Fibroblast of skin of back (primary cell): ENCODE results near the gene PARP15.

Source experiments
- DNase-seq: peaks from one replicate; pipeline ENCODE4 v3.0.0-alpha.2; 2013

PARP15 gene

DNA sequence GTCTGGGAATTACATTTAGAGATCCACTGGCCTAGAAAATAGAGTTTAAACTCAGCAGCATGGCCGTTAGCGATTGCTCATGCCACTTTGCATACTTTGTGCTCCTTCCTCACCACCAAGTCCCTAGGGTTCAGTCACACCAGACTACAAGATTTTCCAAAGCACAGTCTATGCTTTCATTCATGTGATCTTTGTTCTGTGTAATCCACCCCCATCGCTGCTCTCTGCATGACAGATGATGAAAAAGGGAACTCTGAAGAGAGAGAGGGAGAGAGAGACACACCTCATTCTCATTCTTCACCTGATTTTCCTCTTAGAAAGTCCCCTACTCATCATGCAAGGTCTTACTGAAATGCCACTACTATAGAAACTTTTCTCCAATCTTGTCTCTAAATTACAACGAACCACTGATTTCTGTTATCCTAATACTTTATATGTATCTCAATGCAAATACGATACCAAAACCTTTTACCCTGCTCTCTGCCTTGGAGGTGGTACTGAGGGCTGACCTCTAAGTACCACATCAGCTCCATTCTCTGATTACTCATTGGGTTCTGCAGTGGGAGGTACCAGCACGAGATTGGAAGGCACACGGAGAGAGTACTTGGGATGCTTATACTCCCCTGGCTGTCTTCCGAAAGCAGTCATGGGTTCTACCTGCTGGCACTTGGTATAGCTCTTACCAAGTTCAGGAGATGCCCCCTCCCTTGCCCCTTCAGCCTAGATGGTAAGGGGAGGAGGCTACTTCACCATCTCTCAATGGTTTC, 1.1 kb upstream of the PARP15 start:
- DNase-seq = peak; percentile 41

DNA sequence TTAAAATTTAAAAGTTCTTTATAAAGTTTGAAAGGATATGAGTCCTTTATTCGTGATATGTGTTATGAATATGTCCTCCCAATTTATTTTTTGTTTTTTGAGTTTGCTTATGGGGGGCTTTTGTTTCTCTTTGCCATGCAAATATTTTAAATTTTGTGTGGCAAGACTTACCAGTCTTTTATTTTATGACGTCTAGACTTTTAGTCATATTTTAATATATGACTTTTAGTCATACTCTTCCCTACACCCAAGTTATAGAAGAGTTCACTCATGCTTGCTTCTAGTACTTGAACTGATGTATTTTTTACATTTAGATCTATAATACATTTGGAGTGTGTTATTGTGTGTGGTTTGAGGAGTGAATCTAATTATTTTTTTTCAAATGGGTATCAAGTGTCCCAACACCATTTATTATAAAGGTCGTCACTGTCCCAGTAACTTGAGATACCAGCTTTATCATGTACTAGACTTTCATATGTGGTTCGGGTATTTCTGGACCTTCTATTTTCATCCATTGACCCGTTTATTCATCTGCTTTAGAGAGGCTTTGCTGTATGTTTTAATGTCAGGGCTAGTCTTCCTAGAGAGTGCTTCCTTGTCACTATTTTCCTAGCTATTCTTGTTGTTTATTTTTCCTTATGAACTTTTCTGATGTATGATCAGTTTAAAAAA, 755 bp downstream of the PARP15 start:
- no peak for DNase-seq

DNA sequence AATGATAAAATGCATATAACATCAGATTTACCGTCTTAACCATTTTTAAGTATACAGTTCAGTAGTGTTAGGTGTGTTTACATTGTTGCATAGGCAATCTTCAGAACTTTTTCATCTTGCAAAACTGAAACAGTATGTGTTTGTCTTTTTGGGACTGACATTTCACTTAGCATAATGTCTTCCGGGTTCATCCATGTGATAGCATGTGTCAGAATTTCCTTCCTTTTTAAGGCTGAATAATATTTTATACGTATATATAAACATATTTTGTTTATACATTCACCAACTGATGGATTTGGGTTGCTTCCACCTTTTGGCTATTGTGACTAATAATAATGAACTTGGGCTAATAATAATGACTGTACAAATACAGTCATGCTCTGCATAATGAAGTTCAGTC, 3.0 kb downstream of the PARP15 start:
- DNase-seq = no peak

DNA sequence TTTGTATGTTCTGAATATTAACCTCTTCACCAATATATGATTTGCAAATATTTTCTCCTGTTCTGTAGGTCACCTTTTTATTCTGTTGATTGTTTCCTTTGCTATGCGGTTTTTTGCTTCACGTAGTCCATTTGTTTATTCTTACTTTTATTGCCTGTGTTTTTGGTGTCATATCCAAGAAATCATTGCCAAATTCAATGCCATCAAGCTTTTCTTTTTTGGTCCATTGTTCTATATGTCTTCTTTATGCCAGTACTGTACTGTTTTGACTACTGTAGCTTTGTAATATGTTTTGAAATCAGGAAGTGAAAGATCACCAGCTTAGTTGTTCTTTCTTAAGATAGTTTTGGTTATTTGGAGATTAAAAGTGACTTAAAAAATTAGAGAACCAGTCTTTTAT, 4.2 kb downstream of the PARP15 start:
- no peak for DNase-seq

DNA sequence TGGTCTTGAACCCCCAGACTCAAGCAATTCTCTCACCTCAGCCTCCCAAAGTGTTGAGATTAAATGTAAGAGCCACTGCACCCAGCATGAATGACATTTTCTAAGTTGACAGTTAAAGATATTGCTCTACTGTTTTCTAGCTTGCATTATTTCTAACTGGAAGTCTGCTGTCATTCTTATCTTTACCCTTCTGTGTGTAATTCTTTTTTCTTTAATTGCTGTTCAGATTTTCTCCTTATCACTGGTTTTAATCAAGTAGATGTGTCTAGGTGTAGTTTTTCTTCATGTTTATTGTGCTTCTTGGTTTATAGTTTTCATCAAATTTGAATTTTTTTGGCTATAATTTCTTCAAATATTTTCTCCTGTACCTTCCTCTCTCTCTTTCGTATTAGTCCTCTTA, 4.9 kb downstream of the PARP15 start:
- DNase-seq = no peak

DNA sequence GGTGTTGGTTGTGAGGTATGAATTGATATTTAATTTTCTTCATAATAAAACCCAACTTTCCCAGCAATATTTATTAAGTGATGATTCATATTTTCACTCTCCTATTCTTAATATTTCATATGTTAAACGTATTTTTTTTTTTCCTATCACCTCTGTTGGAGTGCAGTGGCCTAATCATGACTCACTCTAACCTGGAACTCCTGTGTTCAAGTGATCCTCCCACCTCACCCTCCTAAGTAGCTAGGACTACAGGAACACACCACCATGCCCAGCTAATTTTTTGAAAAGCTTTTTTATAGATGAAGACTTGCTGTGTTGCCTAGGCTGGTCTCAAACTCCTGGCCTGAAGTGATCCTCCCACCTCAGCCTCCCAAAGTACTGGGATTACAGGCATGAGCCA, 8.6 kb downstream of the PARP15 start:
- no peak for DNase-seq

DNA sequence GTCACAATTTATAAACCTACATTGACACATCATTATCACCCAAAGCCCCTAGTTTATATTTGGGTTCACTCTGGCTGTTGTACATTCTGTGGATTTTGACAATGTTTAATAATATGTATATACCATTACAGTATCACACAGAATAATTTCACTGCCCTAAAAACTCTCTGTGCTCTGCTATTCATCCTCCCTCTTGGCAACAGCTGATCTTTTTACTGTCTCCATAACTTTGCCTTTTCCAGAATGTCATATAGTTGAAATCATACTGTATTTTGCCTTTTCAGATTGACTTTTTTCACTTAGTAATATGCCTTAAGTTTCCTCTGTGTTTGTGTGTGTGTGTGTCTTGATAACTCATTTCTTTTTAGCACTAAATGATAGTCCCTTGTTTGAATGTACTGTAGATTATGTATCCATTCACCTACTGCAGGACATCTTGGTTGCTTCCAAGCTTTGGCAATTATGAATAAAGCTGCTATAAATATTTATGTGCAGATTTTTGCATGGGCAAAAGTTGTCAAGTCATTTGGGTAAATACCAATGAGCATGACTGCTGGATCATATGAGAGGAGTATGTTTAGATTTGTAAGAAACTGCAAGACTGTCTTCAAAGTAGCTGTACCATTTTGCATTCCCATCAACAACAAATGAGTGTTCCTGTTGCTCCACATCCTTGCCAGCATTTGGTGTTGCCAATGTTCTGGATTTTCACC, 9.5 kb downstream of the PARP15 start:
- no peak for DNase-seq

DNA sequence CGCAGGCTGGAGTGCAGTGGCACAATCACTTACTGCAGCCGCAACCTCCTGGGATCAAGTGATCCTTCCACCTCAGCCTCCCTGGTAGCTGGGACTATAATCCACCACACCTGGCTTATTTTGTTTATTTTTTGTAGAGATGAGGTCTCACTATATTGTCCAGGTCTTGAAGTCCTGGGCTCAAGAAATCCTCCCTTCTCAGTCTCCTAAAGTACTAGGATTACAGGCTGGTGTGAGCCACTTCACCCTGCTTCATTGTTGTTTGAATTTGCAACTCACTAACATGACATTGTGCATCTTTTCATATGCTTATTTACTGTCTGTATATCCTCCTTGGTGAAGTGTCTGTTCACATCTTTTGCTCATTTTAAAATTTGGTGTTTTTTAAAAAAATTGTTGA, 10.1 kb downstream of the PARP15 start:
- no peak for DNase-seq

DNA sequence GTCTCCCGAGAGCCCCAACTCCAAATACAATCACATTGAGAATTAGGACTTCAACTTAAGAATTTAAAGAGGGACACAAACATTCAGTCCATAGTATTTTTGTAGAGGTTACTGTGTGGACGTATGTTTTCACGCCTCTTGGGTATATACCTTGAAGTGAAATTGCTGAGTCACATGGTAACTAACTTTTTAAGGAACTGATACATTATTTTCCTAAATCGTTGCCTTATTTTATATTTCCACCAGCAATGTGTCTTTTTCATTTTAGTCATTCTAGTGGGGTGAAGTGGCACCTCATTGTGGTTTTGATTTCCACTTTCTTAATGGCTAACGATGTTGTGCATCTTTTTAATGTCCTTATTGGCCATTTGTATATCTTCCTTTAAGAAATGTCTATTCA, 11.8 kb downstream of the PARP15 start:
- no peak for DNase-seq

DNA sequence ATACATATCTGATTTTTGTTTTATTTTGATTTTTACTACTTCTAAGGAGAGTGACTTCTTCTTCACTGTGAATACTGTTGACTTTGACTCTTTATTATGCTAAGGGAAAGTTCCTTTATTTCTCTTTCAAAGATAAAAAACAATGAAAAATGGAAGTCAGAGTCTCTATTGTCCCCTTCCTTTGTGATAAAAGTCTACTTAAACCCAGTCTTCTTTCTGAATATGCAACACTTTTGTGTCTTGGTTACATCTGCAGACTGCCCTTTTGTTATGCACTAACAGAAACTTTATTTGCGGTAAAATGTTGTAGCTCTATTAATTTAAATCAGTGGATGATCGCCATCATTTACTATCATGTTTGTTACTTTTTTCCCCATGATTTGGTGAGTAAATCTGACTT, 13.2 kb downstream of the PARP15 start:
- no peak for DNase-seq

DNA sequence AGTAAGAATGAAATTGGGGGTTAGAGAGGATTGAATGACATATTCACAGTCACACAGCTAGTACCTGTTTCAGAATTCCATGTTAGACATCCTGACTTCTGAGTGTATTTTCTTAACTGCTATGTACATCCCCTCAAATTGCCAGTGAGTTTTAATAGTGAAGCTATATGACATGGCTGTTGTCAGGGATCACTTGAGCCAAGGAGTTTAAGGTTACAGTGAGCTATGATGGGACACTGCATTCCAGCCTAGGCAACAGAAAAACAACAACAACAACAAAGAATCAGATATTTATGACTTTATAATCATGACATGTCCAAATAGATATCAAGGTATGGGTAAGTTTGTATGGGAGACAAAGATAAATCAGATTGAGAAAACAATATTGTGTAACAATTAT, 16.6 kb downstream of the PARP15 start:
- DNase-seq = no peak

DNA sequence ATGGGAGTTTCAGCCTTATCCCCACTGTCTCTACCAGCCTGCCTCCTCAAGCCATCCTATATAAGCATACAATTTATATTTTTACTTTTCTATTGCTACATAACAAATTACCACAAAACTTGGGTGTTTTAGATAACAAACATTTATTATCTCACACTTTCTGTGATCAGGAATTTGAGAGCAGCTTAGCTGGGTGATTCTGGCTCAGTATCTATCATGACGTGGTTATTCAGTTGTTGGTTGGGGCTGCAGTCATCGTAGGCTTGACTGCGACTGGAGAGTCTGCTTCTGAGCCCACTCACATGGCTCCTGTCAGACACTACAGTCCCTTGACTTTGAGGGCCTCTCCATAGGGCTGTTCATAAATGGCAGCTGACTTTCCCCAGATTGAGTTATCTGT, 20.7 kb downstream of the PARP15 start:
- DNase-seq = no peak

DNA sequence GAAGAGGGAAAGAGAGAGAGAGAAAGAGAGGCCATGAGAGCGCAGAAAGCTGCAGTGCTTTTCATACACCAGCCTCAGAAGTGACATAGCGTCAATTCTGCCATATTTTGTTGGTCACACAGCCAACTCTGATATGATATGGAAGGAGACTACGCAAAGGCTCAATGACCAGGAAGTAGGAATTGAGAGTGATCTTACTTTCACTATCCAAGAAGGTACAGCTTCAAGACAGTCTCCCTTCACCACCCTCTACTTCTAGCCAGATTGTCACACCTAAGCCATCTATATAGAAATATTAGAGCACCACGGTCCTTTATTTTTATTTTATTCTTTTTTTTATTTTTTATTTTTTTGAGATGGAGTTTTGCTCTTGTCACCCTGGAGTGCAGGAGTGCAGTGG, 21.1 kb downstream of the PARP15 start:
- no peak for DNase-seq

DNA sequence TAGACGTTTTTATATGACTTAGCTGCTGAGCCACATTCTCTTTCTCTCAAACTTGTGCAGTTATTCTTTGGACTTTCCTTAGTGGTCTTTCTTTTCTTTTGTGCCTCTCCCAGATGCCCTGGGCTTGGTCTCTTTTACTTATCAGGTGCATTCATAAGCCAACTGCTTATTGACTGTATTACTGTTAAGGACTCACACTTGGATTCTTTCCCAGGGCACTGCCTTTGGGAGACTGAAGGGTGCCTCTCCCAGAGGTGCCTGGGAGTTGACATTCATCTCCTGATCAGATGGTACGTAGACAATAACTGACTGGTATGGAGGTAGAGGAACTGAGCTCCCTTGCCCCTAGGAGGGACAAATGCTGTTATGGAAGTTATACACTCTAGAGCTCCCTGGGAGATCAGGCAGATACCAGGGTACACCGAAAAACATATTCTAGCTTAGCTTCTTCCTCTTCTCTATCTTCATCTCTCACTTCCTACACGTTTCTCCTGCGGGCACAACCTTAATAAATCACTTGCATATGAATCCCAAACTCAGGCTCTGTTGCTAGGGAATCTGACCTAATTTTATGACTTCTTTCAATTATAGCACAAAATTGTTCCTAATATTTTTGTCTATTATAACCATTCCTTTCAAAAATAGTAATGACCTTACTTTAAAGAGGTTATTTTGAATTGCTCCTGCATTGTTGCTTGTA, 24.7 kb downstream of the PARP15 start:
- DNase-seq = no peak

DNA sequence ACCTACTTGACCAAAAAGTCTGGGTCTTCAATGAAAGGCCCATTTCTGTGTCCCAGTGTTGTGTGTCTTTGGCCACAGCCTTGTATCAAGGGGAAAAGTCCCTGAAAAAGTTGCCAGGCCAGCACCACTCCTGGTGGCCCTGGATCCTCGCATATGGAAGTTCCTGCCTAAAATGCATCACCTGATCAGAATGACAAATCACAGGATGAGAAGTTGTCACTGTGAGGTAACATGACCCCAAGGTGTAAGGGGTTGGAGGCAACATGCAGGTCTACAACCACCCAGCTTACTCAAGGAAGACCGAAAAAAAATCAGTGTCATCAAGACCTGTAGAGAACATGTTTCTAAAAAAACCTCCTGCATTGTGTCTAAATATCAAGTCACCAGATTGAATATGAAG, 25.6 kb downstream of the PARP15 start:
- DNase-seq = no peak

DNA sequence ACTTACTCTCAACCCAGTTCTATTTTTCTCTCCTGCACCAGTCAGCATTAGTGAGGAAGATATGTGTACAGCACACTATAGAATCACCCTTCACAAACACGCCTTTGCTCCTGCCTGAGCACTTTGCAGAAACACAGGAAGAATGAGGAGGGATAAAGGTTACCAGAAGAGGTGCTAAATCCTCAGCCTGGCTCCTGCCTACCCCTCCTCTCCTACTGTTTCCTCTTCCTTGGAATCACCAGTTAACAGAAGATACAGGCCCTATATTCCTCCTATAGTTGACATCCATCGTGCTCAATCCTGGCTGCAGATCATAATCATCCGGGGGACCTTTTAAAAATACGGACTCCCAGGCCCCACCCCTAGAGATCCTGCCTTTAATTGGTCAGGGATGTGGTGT, 28.9 kb downstream of the PARP15 start:
- no peak for DNase-seq

DNA sequence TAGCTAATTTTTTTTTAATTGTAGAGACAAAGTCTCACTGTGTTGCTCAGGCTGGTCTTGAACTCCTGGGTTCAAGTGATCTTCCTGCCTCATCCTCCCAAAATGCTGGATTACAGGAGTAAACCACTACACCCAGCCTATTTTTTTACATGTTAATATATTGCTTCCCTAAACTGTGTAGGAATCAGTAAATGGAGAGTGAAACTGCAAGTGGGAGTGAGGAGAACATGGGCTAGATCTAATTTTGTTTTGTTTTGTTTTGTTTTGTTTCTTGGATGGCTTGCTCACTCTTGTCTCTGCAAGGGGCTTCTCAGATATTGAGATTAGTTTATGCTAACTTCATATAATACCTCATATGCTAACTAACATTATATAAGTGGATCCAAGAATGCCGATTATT, 31.5 kb downstream of the PARP15 start:
- no peak for DNase-seq

DNA sequence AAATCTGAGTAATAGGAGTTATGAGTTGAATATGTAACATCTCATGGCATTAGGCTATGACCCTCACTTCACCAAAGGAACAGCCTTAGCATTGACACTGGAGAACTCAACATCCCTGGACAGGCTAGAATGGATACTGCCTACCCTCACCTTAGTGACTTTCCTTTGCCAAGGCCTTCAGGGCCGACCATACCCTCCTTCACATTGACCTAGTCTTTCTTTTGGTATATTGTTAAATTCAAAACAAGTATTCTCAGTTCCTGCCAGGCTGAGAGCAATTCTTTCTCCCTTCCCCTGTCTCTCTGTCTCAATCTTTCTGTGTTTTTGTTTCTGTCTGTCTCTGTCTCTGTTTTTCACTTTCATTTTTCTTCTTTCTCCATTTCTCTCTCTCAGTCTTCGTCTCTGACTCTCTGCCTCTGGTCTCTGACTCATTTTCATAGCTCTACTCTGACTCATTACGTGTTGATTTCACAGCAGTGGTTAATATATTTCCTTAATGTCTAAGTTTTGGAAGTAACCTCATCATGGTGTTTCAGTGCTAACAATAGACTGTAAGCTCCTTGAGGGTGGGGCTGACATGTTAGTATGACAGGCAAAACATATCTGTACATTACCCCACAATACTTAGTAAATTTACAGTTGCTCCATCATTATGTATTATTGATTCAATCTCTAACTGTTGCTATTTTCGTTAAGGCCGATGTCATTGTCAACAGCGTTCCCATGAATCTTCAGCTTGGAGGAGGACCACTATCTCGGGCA, 32.5 kb downstream of the PARP15 start:
- DNase-seq = peak; percentile 88

DNA sequence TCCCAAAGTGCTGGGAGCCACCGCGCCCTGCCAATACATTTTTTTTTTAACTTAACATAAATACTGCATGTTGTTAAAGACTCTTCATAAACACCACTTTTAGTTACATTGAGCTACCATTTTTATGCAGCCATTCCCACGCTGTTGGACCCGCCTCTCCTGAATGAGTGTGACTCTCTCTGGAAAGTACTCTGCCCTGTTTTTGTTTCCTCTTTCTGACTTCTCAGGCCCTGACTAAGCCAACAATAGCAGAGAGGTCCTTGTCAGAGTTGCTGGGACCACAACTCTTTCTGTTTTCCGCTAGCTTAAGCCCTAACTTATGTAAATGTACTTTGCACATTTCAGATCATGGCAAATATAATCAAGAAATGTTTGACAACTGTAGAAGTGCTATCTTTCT, 35.2 kb downstream of the PARP15 start:
- DNase-seq = peak; percentile 6

DNA sequence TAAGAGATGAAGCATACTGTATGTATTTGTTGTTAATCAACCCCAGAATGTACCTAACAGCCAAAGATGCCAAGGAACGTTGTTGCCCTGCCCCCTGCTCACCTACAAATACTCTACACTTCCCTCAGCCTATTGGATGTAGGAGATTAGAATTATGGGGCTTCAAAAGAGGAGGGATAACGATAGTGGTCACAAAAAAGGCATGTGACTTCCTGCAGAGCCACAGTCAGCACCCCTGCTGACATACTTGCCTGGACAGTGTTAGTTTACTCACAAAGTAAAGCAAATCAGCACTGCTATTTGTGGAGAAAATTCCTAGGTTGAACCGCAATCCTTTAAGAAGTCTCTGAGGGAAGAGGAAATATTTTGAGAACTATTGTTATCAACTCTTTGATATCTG, 37.9 kb downstream of the PARP15 start:
- peak; percentile 22 for DNase-seq

DNA sequence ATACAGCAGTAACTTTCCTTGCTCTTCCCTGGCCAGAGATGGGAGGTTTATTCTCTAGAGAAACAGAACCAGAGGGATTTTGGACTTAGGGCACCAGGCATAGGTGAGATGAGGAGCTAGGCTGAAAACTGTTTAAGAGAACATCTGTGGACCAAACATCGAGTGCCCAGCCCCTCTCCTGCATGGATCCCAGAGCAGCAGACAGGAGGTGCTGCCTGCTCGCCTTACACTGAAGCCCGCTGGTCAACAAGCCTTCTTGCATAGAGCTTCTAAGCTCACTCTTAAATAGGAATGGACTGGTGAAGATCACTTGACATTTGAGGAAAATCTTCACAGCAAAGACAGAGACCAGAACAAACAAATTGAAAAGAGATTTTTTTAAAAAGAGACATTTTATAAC, 41.2 kb downstream of the PARP15 start:
- DNase-seq = no peak

DNA sequence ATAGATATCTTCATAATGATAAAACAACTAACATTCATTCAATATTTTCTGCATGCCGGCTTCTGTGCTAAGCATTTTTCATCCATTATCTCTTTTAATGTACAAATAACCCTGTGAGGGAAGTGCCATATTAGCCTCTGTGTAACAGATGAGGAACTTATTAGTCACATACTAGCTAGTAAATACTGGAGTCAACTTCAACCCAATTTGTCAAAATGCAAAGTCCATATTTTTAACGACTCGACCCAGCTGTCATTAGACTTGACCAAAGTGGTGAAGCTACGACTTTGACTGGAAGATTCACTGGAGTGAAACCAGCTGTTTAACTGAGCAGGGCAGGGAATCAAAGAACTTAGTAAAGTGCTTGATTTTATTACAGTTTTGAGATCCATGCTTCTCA, 41.6 kb downstream of the PARP15 start:
- no peak for DNase-seq

DNA sequence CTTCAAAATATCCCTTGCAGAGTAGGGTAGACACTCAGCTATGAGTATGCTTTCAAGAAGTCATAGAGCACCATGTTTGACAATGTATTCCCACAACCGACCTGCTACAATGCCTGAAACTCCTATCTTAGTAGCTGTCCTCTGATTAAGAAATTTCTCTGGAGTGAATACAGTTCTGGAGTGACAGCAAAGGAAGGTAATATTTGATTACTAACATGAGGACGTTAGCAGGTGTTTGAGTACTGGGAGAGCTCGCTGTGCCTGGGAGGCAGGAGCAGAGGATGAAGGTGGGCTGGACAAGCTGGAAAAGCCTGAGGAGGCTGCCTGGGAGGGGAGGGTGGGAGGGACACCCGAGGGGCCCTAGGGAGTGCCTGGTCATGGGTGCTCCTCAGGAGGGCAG, 42.9 kb downstream of the PARP15 start:
- DNase-seq = no peak
